Thoracic aorta (tissue), 2 donors: ENCODE results near the gene MRPL42. TPM values are rescaled to one million over a fixed set of nuclear protein-coding genes. Genes with fewer than 3 reads are reported as not detected.

Experiments
- ATAC-seq: fragments of 150-250 bp; one replicate; pipeline ENCODE4 v1.8.0; 2017; ENCODE audit warnings: low read depth; ENCODE audit not compliant: insufficient number of reproducible peaks, low FRiP score
- DNase-seq: peaks from one replicate; pipeline ENCODE4 v3.0.0-alpha.2; 2020; ENCODE audit warnings: low spot score
- H3K27ac ChIP-seq, 2 donors: fragments of 200-600 bp; sonication (generic); 1 replicate in 1 of 2; 2 replicates in 1 of 2; pipeline ENCODE4 v1.5.1; 2016; ENCODE audit warnings: mild to moderate bottlenecking in 2 of 2, moderate library complexity in 2 of 2
- H3K27me3 ChIP-seq: fragments of 200-600 bp; sonication (generic); replicated peaks from 2 replicates; pipeline ENCODE4 v1.6.0; 2016; ENCODE audit warnings: mild to moderate bottlenecking; ENCODE audit not compliant: insufficient read depth
- H3K36me3 ChIP-seq: fragments of 200-600 bp; sonication (generic); one replicate; pipeline ENCODE4 v1.5.1; 2016
- H3K4me1 ChIP-seq, 2 donors: fragments of 200-600 bp; sonication (generic); 1 replicate in 1 of 2; 2 replicates in 1 of 2; pipeline versions ENCODE4 v1.5.1 to v1.6.0; 2016; ENCODE audit warnings: low read depth in 2 of 2, mild to moderate bottlenecking in 1 of 2; ENCODE audit not compliant: control insufficient read depth in 1 of 2
- H3K4me3 ChIP-seq: fragments of 200-600 bp; sonication (generic); 2 replicates; pipeline ENCODE4 v1.5.1; 2016; ENCODE audit warnings: mild to moderate bottlenecking
- H3K9me3 ChIP-seq: fragments of 200-600 bp; sonication (generic); 2 replicates; pipeline ENCODE4 v1.5.1; 2016
- CTCF ChIP-seq: fragments of 200-600 bp; sonication (generic); IDR thresholded peaks from one replicate; pipeline ENCODE4 v1.5.1; 2019; ENCODE audit warnings: antibody characterized with exemption
- total RNA-seq, 2 donors: library from RNA; depleted of rRNA; stranded (reverse); fragments of >200 nt; gene quantifications; one replicate each; pipeline versions ENCODE4 v1.1.0 to v1.2.3, GENCODE V29; 2016

MRPL42 gene
- total RNA-seq, 2 donors from 2014 or later: 25.0 to 71.2 TPM

- Histone ChIP-seq H3K4me1 (peaks cover 5 to 7% of the 10 kb centered on the region in 2 donors), H3K9me3 (no peaks in the 10 kb centered on the region), H3K4me3 (no peak overlapping the region), H3K27me3 (no peaks in the 10 kb centered on the region), H3K27ac (no peak overlapping the region), H3K36me3 (no peaks in the 10 kb centered on the region)
- DNase-seq: no peak
- ATAC-seq: no peak
- no peak for TF ChIP-seq CTCF
These were observed 57.2 kb downstream of the MRPL42 start for GRCh38 chr12:93524386-93525133.

GRCh38 chr12:93526786-93527428, 59.6 kb downstream of the MRPL42 start:
- Histone ChIP-seq H3K27me3 (no peaks in the 10 kb centered on the region), H3K9me3 (no peaks in the 10 kb centered on the region), H3K4me1 (peaks cover 5 to 7% of the 10 kb centered on the region in 2 donors), H3K27ac (no peak overlapping the region), H3K36me3 (no peaks in the 10 kb centered on the region), H3K4me3 (no peak overlapping the region)
- TF ChIP-seq CTCF: no peak
- no peak for ATAC-seq
- DNase-seq: no peak

GRCh38 chr12:93530358-93530757, 63.0 kb downstream of the MRPL42 start:
- Histone ChIP-seq H3K4me3 (no peak overlapping the region), H3K36me3 (no peaks in the 10 kb centered on the region), H3K27ac (no peak overlapping the region), H3K27me3 (no peaks in the 10 kb centered on the region), H3K9me3 (no peaks in the 10 kb centered on the region), H3K4me1 (peaks cover 5 to 7% of the 10 kb centered on the region in 2 donors)
- ATAC-seq (no peak), DNase-seq (no peak)
- TF ChIP-seq CTCF: no peak

GRCh38 chr12:93533310-93533709, 66.0 kb downstream of the MRPL42 start:
- Histone ChIP-seq H3K4me1 (peaks cover 0 to 5% of the 10 kb centered on the region in 2 donors), H3K27ac (no peak overlapping the region), H3K9me3 (no peaks in the 10 kb centered on the region), H3K36me3 (no peaks in the 10 kb centered on the region), H3K4me3 (no peak overlapping the region), H3K27me3 (no peaks in the 10 kb centered on the region)
- DNase-seq (no peak), ATAC-seq (no peak)
- no peak for TF ChIP-seq CTCF

GRCh38 chr12:93536111-93536765, 68.9 kb downstream of the MRPL42 start:
- ATAC-seq: no peak
- H3K27me3 ChIP-seq: no peaks in the 10 kb centered on the region
- H3K9me3 ChIP-seq: no peaks in the 10 kb centered on the region
- no peak for TF ChIP-seq CTCF
- no peaks in the 10 kb centered on the region for H3K36me3 ChIP-seq
- DNase-seq: no peak
- peaks cover 5 to 13% of the 10 kb centered on the region in 2 donors for H3K4me1 ChIP-seq
- H3K27ac ChIP-seq: no peak overlapping the region
- no peak overlapping the region for H3K4me3 ChIP-seq
